Fibroblast of upper back skin (primary cell): ENCODE data around the gene ANTXRL.
"Not testable (repeated sequence)": the region's sequence is repeated elsewhere in the genome, so short reads cannot be mapped to it uniquely, and the experiment has no call there.

Source experiments
- DNase-seq: peaks from one replicate; pipeline ENCODE4 v3.0.0-alpha.2; 2013

The ANTXRL gene

GRCh38 chr10:46296641-46297141, 9.9 kb downstream of the ANTXRL start:
- DNase-seq: no peak

GRCh38 chr10:46297406-46298204, 10.8 kb downstream of the ANTXRL start:
- DNase-seq: no peak

- DNase-seq: no peak
Measured at GRCh38 chr10:46298477-46299285, 11.9 kb downstream of the ANTXRL start.

- DNase-seq: no peak
Measured at GRCh38 chr10:46299286-46299535, 12.4 kb downstream of the ANTXRL start.

- DNase-seq: no peak
Measured at GRCh38 chr10:46299536-46300369, 13.0 kb downstream of the ANTXRL start.

GRCh38 chr10:46300370-46300711, 13.5 kb downstream of the ANTXRL start:
- not testable (repeated sequence) for DNase-seq

- no peak for DNase-seq
Measured at GRCh38 chr10:46301056-46301645, 14.4 kb downstream of the ANTXRL start.

GRCh38 chr10:46301721-46302479, 15.1 kb downstream of the ANTXRL start:
- no peak for DNase-seq

GRCh38 chr10:46302765-46303352, 16.1 kb downstream of the ANTXRL start:
- not testable (repeated sequence) for DNase-seq

GRCh38 chr10:46304062-46304461, 17.3 kb downstream of the ANTXRL start:
- no peak for DNase-seq

- DNase-seq: not testable (repeated sequence)
Measured at GRCh38 chr10:46304671-46305070, 17.9 kb downstream of the ANTXRL start.

GRCh38 chr10:46305079-46305818, 18.5 kb downstream of the ANTXRL start:
- DNase-seq: no peak

GRCh38 chr10:46305986-46306385, 19.2 kb downstream of the ANTXRL start:
- DNase-seq: no peak

GRCh38 chr10:46306516-46307184, 19.9 kb downstream of the ANTXRL start:
- no peak for DNase-seq

- no peak for DNase-seq
Measured at GRCh38 chr10:46307281-46308112, 20.7 kb downstream of the ANTXRL start.

GRCh38 chr10:46308113-46308415, 21.3 kb downstream of the ANTXRL start:
- no peak for DNase-seq

- DNase-seq: no peak
Measured at GRCh38 chr10:46308666-46309450, 22.1 kb downstream of the ANTXRL start.

- DNase-seq: no peak
Measured at GRCh38 chr10:46309511-46310142, 22.8 kb downstream of the ANTXRL start.
